H9 (cell line): ENCODE measurements around the gene FRZB. TPM values are rescaled to one million over a fixed set of nuclear protein-coding genes. Genes with fewer than 3 reads are reported as not detected.

Source experiments
- DNase-seq: peaks from one replicate; pipeline ENCODE4 v3.0.0-alpha.2; 2017
- H2AFZ ChIP-seq: one replicate; pipeline ENCODE4 v1.6.1; 2013; ENCODE audit warnings: mild to moderate bottlenecking, low read length, control low read depth, moderate library complexity
- H2AK5ac ChIP-seq: 2 replicates; pipeline ENCODE4 v1.6.1; 2013; ENCODE audit warnings: low read length, control low read depth, mixed read lengths; ENCODE audit not compliant: insufficient read length
- H2BK120ac ChIP-seq: one replicate; pipeline ENCODE4 v1.6.1; 2013; ENCODE audit warnings: low read depth, mild to moderate bottlenecking, low read length, control low read depth, inconsistent platforms; ENCODE audit not compliant: poor library complexity, severe bottlenecking
- H2BK12ac ChIP-seq: 2 replicates; pipeline ENCODE4 v1.6.1; 2013; ENCODE audit warnings: low read length, control low read depth, mixed read lengths, low read depth; ENCODE audit not compliant: insufficient read length
- H2BK15ac ChIP-seq: 2 replicates; pipeline ENCODE4 v1.6.1; 2013; ENCODE audit warnings: low read depth, low read length, control low read depth
- H2BK20ac ChIP-seq: one replicate; pipeline ENCODE4 v1.6.1; 2013; ENCODE audit warnings: low read depth, mild to moderate bottlenecking, low read length, control low read depth, inconsistent platforms; ENCODE audit not compliant: poor library complexity, severe bottlenecking
- H2BK5ac ChIP-seq: 2 replicates; pipeline ENCODE4 v1.6.1; 2013; ENCODE audit warnings: low read length, control low read depth, mixed read lengths; ENCODE audit not compliant: insufficient read length
- H3K14ac ChIP-seq: 2 replicates; pipeline ENCODE4 v1.6.1; 2013; ENCODE audit warnings: low read length, control low read depth; ENCODE audit not compliant: insufficient read depth
- H3K18ac ChIP-seq: 2 replicates; pipeline ENCODE4 v1.6.1; 2013; ENCODE audit warnings: low read depth, mild to moderate bottlenecking, mixed read lengths, low read length, control low read depth; ENCODE audit not compliant: insufficient read length
- H3K23ac ChIP-seq: 2 replicates; pipeline ENCODE4 v1.6.1; 2013; ENCODE audit warnings: low read length, control low read depth, mixed read lengths, low read depth; ENCODE audit not compliant: insufficient read length
- H3K23me2 ChIP-seq: 2 replicates; pipeline ENCODE4 v1.6.1; 2013; ENCODE audit warnings: low read depth, mild to moderate bottlenecking, mixed read lengths, low read length, control low read depth; ENCODE audit not compliant: insufficient read length, poor library complexity, severe bottlenecking
- H3K27ac ChIP-seq: 2 replicates; pipeline ENCODE4 v1.5.1; 2013; ENCODE audit warnings: low read length, control low read depth, mixed read lengths, low read depth; ENCODE audit not compliant: insufficient read length
- H3K27me3 ChIP-seq: 2 replicates; pipeline ENCODE4 v1.6.1; 2013; ENCODE audit warnings: low read length, control low read depth, inconsistent platforms; ENCODE audit not compliant: insufficient read depth
- H3K4ac ChIP-seq: 2 replicates; pipeline ENCODE4 v1.6.1; 2013; ENCODE audit warnings: low read depth, mild to moderate bottlenecking, control low read depth, inconsistent platforms, low read length, moderate library complexity
- H3K4me1 ChIP-seq: 2 replicates; pipeline ENCODE4 v1.6.1; 2013; ENCODE audit warnings: low read length, control low read depth, inconsistent platforms; ENCODE audit not compliant: insufficient read depth
- H3K4me2 ChIP-seq: 2 replicates; pipeline ENCODE4 v1.6.1; 2013; ENCODE audit warnings: low read length, control low read depth, mixed read lengths; ENCODE audit not compliant: insufficient read length, insufficient read depth
- H3K56ac ChIP-seq: 2 replicates; pipeline ENCODE4 v1.6.1; 2013; ENCODE audit warnings: low read depth, mild to moderate bottlenecking, mixed read lengths, low read length, control low read depth; ENCODE audit not compliant: insufficient read length
- H3K79me1 ChIP-seq: 2 replicates; pipeline ENCODE4 v1.6.1; 2013; ENCODE audit warnings: low read depth, mild to moderate bottlenecking, moderate library complexity, low read length, control low read depth, inconsistent platforms; ENCODE audit not compliant: insufficient read depth, poor library complexity, severe bottlenecking
- H3K79me2 ChIP-seq: 2 replicates; pipeline ENCODE4 v1.6.1; 2013; ENCODE audit warnings: low read length, control low read depth, inconsistent platforms; ENCODE audit not compliant: insufficient read depth
- H3K9ac ChIP-seq: 2 replicates; pipeline ENCODE4 v1.6.1; 2013; ENCODE audit warnings: low read length, control low read depth, mixed read lengths; ENCODE audit not compliant: insufficient read length; ENCODE audit errors: extremely low read depth
- H3K9me3 ChIP-seq: one replicate; pipeline ENCODE4 v1.6.1; 2013; ENCODE audit warnings: low read depth, low read length, inconsistent platforms; ENCODE audit not compliant: control insufficient read depth
- H3T11ph ChIP-seq: one replicate; pipeline ENCODE4 v1.6.1; 2013; ENCODE audit warnings: mild to moderate bottlenecking, low read length, control low read depth, inconsistent platforms
- H4K20me1 ChIP-seq: one replicate; pipeline ENCODE4 v1.6.1; 2013; ENCODE audit not compliant: control insufficient read depth, insufficient read length, insufficient read depth
- H4K5ac ChIP-seq: 2 replicates; pipeline ENCODE4 v1.6.1; 2013; ENCODE audit warnings: low read depth, mild to moderate bottlenecking, mixed read lengths, low read length, control low read depth; ENCODE audit not compliant: insufficient read length
- H4K8ac ChIP-seq: replicated peaks from 2 replicates; pipeline ENCODE4 v1.6.1; 2013; ENCODE audit warnings: low read length, control low read depth, mixed read lengths, low read depth; ENCODE audit not compliant: insufficient read length
- H4K91ac ChIP-seq: 2 replicates; pipeline ENCODE4 v1.6.1; 2013; ENCODE audit warnings: low read depth, mild to moderate bottlenecking, moderate library complexity, mixed read lengths, low read length, control low read depth; ENCODE audit not compliant: insufficient read length
- H3K27ac Mint-ChIP-seq, 3 experiments: 2 replicates in 2 of 3; 3 replicates in 1 of 3; pipeline ENCODE4 v1.8.0; 2020 to 2021; ENCODE audit warnings: mixed read lengths in 3 of 3, mild to moderate bottlenecking in 1 of 3, moderate library complexity in 1 of 3
- H3K27me3 Mint-ChIP-seq: 2 replicates; pipeline ENCODE4 v1.8.0; 2021; ENCODE audit warnings: low read depth, mild to moderate bottlenecking, moderate library complexity, mixed read lengths
- H3K36me3 Mint-ChIP-seq, 3 experiments: 2 replicates in 2 of 3; 3 replicates in 1 of 3; pipeline ENCODE4 v1.8.0; 2020 to 2021; ENCODE audit warnings: low read depth in 3 of 3, mixed read lengths in 3 of 3; ENCODE audit not compliant: insufficient read depth in 1 of 3
- H3K4me1 Mint-ChIP-seq, 2 experiments: 2 replicates each; pipeline ENCODE4 v1.8.0; 2020; ENCODE audit warnings: mixed read lengths in 2 of 2
- H3K4me3 Mint-ChIP-seq, 2 experiments: 2 replicates in 1 of 2; 3 replicates in 1 of 2; pipeline ENCODE4 v1.8.0; 2020 to 2021; ENCODE audit warnings: mild to moderate bottlenecking in 2 of 2, mixed read lengths in 2 of 2, moderate library complexity in 1 of 2
- H3K9me3 Mint-ChIP-seq, 2 experiments: 2 replicates in 1 of 2; 3 replicates in 1 of 2; pipeline ENCODE4 v1.8.0; 2020; ENCODE audit warnings: mild to moderate bottlenecking in 2 of 2, mixed read lengths in 2 of 2, moderate library complexity in 1 of 2
- WGBS: extraction: QIAGEN DNeasy Blood & Tissue Kit; methylation state at CpG from one replicate; pipeline ENCODE4 v1.1.7; 2013; ENCODE audit warnings: missing lambda C conversion rate, low lambda C conversion rate, mixed read lengths; ENCODE audit not compliant: insufficient read length; ENCODE audit errors: extremely low coverage; 5-methylcytosine and 5-hydroxymethylcytosine counted together
- total RNA-seq: library from RNA; stranded (reverse); gene quantifications from 2 replicates; pipeline ENCODE4 v1.2.1, GENCODE V29; 2021
- TF ChIP-seq, protein P1 (sequence below): fragments of 200-600 bp; sonication (generic); conservative IDR thresholded peaks from 3 replicates; pipeline ENCODE4 v1.8.0; 2021; ENCODE audit warnings: antibody characterized with exemption, mild to moderate bottlenecking

Gene FRZB
- total RNA-seq, 1 experiment from 2014 or later, result 1.1 TPM

DNA sequence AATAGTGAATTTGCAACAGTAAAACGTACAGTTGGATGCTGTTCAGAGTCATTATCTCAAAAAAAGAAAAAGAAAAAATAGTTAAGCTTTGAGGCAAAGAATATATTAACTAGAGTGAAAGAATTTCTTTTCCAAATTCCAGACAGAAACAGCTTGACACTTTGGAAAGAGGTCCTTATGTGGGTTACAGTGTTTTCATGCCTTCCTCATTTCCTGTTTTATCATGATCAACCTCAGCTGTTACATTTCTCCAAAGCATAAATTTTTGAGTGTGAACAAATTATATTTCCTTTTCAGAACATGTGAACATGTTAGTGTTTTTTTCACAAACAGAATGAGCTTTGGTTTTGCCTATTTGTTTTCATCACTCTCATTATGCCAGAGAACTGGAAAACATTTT lies 13.6 kb downstream of the FRZB start:
- no CpG with 5 or more reads among the region's 1 CpG for WGBS
- Mint-ChIP-seq H3K27me3 (no peaks in the 10 kb centered on the region), H3K27ac (no peak overlapping the region)

More for the DNA sequence above, 13.6 kb downstream of the FRZB start:
- H3K9me3 ChIP-seq, result no peaks in the 10 kb centered on the region
- no peak overlapping the region for H3K4ac ChIP-seq
- TF ChIP-seq, protein P1, sequence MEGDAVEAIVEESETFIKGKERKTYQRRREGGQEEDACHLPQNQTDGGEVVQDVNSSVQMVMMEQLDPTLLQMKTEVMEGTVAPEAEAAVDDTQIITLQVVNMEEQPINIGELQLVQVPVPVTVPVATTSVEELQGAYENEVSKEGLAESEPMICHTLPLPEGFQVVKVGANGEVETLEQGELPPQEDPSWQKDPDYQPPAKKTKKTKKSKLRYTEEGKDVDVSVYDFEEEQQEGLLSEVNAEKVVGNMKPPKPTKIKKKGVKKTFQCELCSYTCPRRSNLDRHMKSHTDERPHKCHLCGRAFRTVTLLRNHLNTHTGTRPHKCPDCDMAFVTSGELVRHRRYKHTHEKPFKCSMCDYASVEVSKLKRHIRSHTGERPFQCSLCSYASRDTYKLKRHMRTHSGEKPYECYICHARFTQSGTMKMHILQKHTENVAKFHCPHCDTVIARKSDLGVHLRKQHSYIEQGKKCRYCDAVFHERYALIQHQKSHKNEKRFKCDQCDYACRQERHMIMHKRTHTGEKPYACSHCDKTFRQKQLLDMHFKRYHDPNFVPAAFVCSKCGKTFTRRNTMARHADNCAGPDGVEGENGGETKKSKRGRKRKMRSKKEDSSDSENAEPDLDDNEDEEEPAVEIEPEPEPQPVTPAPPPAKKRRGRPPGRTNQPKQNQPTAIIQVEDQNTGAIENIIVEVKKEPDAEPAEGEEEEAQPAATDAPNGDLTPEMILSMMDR, result no peak
- H2BK5ac ChIP-seq, result no peak overlapping the region
- H3K23me2 ChIP-seq, result no peaks in the 10 kb centered on the region
- H4K20me1 ChIP-seq, result no peaks in the 10 kb centered on the region
- H4K91ac ChIP-seq, result no peak overlapping the region
- no peaks in the 10 kb centered on the region for H3K79me2 ChIP-seq
- no peak overlapping the region for H2BK20ac ChIP-seq
- H3K4me1 Mint-ChIP-seq, result peaks cover 4 to 10% of the 10 kb centered on the region in 2 experiments; a peak in 3 of 4 replicates
- no peak overlapping the region for H4K5ac ChIP-seq
- H2BK120ac ChIP-seq, result no peak overlapping the region
- no peak overlapping the region for H3K9ac ChIP-seq
- no peak overlapping the region for H3K56ac ChIP-seq
- H3K23ac ChIP-seq, result no peak overlapping the region
- no peak for DNase-seq
- no peak overlapping the region for H2AFZ ChIP-seq
- H3K36me3 Mint-ChIP-seq, result no peaks in the 10 kb centered on the region
- no peak overlapping the region for H3K18ac ChIP-seq
- no peak overlapping the region for H3K14ac ChIP-seq
- H4K8ac ChIP-seq, result no peak overlapping the region
- no peak overlapping the region for H3K4me3 Mint-ChIP-seq
- H2BK15ac ChIP-seq, result no peak overlapping the region
- H3K27me3 ChIP-seq, result no peaks in the 10 kb centered on the region
- H3K79me1 ChIP-seq, result no peaks in the 10 kb centered on the region
- H3K4me1 ChIP-seq, result no peaks in the 10 kb centered on the region
- H3K27ac ChIP-seq, result no peak overlapping the region
- H3K4me2 ChIP-seq, result no peak overlapping the region
- H3K9me3 Mint-ChIP-seq, result no peaks in the 10 kb centered on the region
- no peak overlapping the region for H2BK12ac ChIP-seq
- no peak overlapping the region for H3T11ph ChIP-seq
- H2AK5ac ChIP-seq, result no peak overlapping the region
